ENCODE data around the gene PARP11. TPM values are rescaled to one million over a fixed set of nuclear protein-coding genes. Genes with fewer than 3 reads are reported as not detected.

PARP11 gene
- total RNA-seq, 1 donor, result 9.4 TPM

- Histone ChIP-seq H3K27ac (ENCODE audit: low read depth, low read length) (no peak overlapping the region), H4K20me1 (ENCODE audit: insufficient read depth, low read length) (no peaks in the 10 kb centered on the region), H3K4me1 (ENCODE audit: insufficient read depth, low read length) (peaks cover 4% of the 10 kb centered on the region), H3K4me3 (ENCODE audit: insufficient read depth, low read length) (no peak overlapping the region), H2AFZ (ENCODE audit: low read length) (no peak overlapping the region), H3K4me2 (ENCODE audit: insufficient read depth, low read length) (no peak overlapping the region), H3K9me3 (ENCODE audit: low read depth, low read length) (no peaks in the 10 kb centered on the region), H3K36me3 (ENCODE audit: insufficient read depth, low read length) (no peaks in the 10 kb centered on the region), H3K79me2 (ENCODE audit: insufficient read depth, low read length) (no peaks in the 10 kb centered on the region), H3K27me3 (ENCODE audit: insufficient read depth, low read length) (peaks cover 16% of the 10 kb centered on the region)
- no peak for TF ChIP-seq CTCF (IDR thresholded peaks at IDR 0.05; ENCODE audit: extremely low read depth, low read depth, low read length)
- no peak for DNase-seq (ENCODE audit: insufficient read length, low spot score, missing footprints)
Measured at GRCh38 chr12:3898756-3899155, 25.6 kb upstream of the PARP11 start.

- H3K4me1 ChIP-seq (ENCODE audit: insufficient read depth, low read length), result peaks cover 4% of the 10 kb centered on the region
- no peak overlapping the region for H3K27ac ChIP-seq (ENCODE audit: low read depth, low read length)
- no peak overlapping the region for H3K4me3 ChIP-seq (ENCODE audit: insufficient read depth, low read length)
- no peak overlapping the region for H2AFZ ChIP-seq (ENCODE audit: low read length)
- no peaks in the 10 kb centered on the region for H4K20me1 ChIP-seq (ENCODE audit: insufficient read depth, low read length)
- H3K27me3 ChIP-seq (ENCODE audit: insufficient read depth, low read length), result peaks cover 16% of the 10 kb centered on the region
- no peak for DNase-seq (ENCODE audit: insufficient read length, low spot score, missing footprints)
- H3K36me3 ChIP-seq (ENCODE audit: insufficient read depth, low read length), result no peaks in the 10 kb centered on the region
- TF ChIP-seq CTCF (IDR thresholded peaks at IDR 0.05; ENCODE audit: extremely low read depth, low read depth, low read length), result no peak
- no peak overlapping the region for H3K4me2 ChIP-seq (ENCODE audit: insufficient read depth, low read length)
- H3K79me2 ChIP-seq (ENCODE audit: insufficient read depth, low read length), result no peaks in the 10 kb centered on the region
- H3K9me3 ChIP-seq (ENCODE audit: low read depth, low read length), result no peaks in the 10 kb centered on the region
Measured at GRCh38 chr12:3897371-3897971, 24.3 kb upstream of the PARP11 start.

- no peaks in the 10 kb centered on the region for H3K36me3 ChIP-seq (ENCODE audit: insufficient read depth, low read length)
- H3K79me2 ChIP-seq (ENCODE audit: insufficient read depth, low read length), result no peaks in the 10 kb centered on the region
- TF ChIP-seq CTCF (IDR thresholded peaks at IDR 0.05; ENCODE audit: extremely low read depth, low read depth, low read length), result no peak
- H2AFZ ChIP-seq (ENCODE audit: low read length), result no peak overlapping the region
- no peak overlapping the region for H3K4me2 ChIP-seq (ENCODE audit: insufficient read depth, low read length)
- no peak overlapping the region for H3K27ac ChIP-seq (ENCODE audit: low read depth, low read length)
- H4K20me1 ChIP-seq (ENCODE audit: insufficient read depth, low read length), result no peaks in the 10 kb centered on the region
- peaks cover 4% of the 10 kb centered on the region for H3K4me1 ChIP-seq (ENCODE audit: insufficient read depth, low read length)
- H3K9me3 ChIP-seq (ENCODE audit: low read depth, low read length), result no peaks in the 10 kb centered on the region
- DNase-seq (ENCODE audit: insufficient read length, low spot score, missing footprints), result no peak
- H3K27me3 ChIP-seq (ENCODE audit: insufficient read depth, low read length), result peaks cover 16% of the 10 kb centered on the region
- no peak overlapping the region for H3K4me3 ChIP-seq (ENCODE audit: insufficient read depth, low read length)
Measured at GRCh38 chr12:3896801-3897351, 23.7 kb upstream of the PARP11 start.

- peaks cover 4% of the 10 kb centered on the region for H3K4me1 ChIP-seq (ENCODE audit: insufficient read depth, low read length)
- DNase-seq (ENCODE audit: insufficient read length, low spot score, missing footprints), result no peak
- H2AFZ ChIP-seq (ENCODE audit: low read length), result no peak overlapping the region
- no peak for TF ChIP-seq CTCF (IDR thresholded peaks at IDR 0.05; ENCODE audit: extremely low read depth, low read depth, low read length)
- no peaks in the 10 kb centered on the region for H3K9me3 ChIP-seq (ENCODE audit: low read depth, low read length)
- no peak overlapping the region for H3K4me3 ChIP-seq (ENCODE audit: insufficient read depth, low read length)
- H3K27me3 ChIP-seq (ENCODE audit: insufficient read depth, low read length), result peaks cover 19% of the 10 kb centered on the region
- no peaks in the 10 kb centered on the region for H3K36me3 ChIP-seq (ENCODE audit: insufficient read depth, low read length)
- no peak overlapping the region for H3K27ac ChIP-seq (ENCODE audit: low read depth, low read length)
- H3K79me2 ChIP-seq (ENCODE audit: insufficient read depth, low read length), result no peaks in the 10 kb centered on the region
- H4K20me1 ChIP-seq (ENCODE audit: insufficient read depth, low read length), result no peaks in the 10 kb centered on the region
- no peak overlapping the region for H3K4me2 ChIP-seq (ENCODE audit: insufficient read depth, low read length)
Measured at GRCh38 chr12:3896356-3896755, 23.2 kb upstream of the PARP11 start.
